GM13977 (cell line): ENCODE measurements around the gene SPAST.

Experiments
- DNase-seq: peaks from one replicate; pipeline ENCODE4 v3.0.0; 2012; ENCODE audit warnings: low spot score
- in situ Hi-C: fragments of 300-500 bp; cut with MboI; formaldehyde crosslinking; loops from one replicate; pipeline ENCODE4 v1.12.0; 2022; ENCODE audit warnings: low sequenced_read_pairs, low pct_unique_long_range_greater_than_20kb, mixed read lengths, inconsistent platforms; ENCODE audit not compliant: unreplicated experiment
- TF ChIP-seq, protein P1 (sequence below): IDR thresholded peaks from 2 replicates; pipeline ENCODE4 v1.5.1; 2012; ENCODE audit warnings: mild to moderate bottlenecking, control low read depth; ENCODE audit not compliant: insufficient read depth; ENCODE audit errors: extremely low read depth, missing control alignments

The SPAST gene

DNA sequence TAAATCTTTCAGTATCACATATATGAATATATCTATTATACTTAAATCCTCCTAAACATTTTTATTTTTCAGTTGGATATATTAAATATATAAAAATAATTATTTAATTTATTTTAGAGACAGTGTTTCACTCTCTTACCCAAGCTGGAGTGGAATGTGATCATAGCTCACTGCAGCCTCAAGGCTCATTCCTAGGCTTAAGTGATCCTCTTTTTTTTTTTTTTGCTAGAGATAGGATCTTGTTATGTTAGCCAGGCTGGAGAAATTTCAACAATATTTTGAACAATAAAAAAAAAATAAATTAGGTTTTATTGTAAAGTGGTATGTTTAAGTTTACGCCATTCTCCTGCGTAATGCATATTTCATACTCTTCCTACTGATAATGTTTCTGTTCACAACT lies 4.2 kb downstream of the SPAST start:
- no peak for DNase-seq
- in situ Hi-C loops = no loop called here
- TF ChIP-seq, protein P1, sequence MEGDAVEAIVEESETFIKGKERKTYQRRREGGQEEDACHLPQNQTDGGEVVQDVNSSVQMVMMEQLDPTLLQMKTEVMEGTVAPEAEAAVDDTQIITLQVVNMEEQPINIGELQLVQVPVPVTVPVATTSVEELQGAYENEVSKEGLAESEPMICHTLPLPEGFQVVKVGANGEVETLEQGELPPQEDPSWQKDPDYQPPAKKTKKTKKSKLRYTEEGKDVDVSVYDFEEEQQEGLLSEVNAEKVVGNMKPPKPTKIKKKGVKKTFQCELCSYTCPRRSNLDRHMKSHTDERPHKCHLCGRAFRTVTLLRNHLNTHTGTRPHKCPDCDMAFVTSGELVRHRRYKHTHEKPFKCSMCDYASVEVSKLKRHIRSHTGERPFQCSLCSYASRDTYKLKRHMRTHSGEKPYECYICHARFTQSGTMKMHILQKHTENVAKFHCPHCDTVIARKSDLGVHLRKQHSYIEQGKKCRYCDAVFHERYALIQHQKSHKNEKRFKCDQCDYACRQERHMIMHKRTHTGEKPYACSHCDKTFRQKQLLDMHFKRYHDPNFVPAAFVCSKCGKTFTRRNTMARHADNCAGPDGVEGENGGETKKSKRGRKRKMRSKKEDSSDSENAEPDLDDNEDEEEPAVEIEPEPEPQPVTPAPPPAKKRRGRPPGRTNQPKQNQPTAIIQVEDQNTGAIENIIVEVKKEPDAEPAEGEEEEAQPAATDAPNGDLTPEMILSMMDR = no peak

GRCh38 chr2:32074134-32074506 lies 10.8 kb downstream of the SPAST start:
- TF ChIP-seq, protein P1 = no peak
- in situ Hi-C loops = no loop called here
- DNase-seq = no peak

GRCh38 chr2:32095671-32096070 lies 32.3 kb downstream of the SPAST start:
- TF ChIP-seq, protein P1 = no peak
- DNase-seq = no peak
- in situ Hi-C loops = no loop called here

GRCh38 chr2:32108111-32108510 lies 44.8 kb downstream of the SPAST start:
- in situ Hi-C loops = no loop called here
- TF ChIP-seq, protein P1 = no peak
- DNase-seq = no peak

- TF ChIP-seq, protein P1 = no peak
- in situ Hi-C loops = no loop called here
- no peak for DNase-seq
Observed at GRCh38 chr2:32118055-32118454, 54.7 kb downstream of the SPAST start.

DNA sequence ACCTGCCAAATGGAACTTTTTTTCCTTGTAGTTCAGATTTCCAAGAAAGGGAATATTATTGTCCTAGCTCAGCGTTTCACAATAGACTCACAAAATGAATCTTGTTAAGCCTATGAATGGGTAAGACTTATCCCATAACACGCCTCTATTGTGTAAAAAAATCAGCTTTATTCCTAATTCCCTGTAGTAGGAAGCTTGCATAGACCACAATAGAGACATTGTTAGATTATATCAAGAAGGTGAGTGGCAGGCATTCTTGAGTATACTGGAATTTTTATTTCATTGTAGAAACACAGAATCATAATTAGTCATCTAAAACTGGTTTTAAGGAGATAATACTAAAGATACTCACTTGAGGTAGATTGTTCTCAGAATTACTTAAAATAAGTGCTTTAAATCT lies 55.8 kb downstream of the SPAST start:
- in situ Hi-C loops = no loop called here
- no peak for DNase-seq
- TF ChIP-seq, protein P1 = no peak

DNA sequence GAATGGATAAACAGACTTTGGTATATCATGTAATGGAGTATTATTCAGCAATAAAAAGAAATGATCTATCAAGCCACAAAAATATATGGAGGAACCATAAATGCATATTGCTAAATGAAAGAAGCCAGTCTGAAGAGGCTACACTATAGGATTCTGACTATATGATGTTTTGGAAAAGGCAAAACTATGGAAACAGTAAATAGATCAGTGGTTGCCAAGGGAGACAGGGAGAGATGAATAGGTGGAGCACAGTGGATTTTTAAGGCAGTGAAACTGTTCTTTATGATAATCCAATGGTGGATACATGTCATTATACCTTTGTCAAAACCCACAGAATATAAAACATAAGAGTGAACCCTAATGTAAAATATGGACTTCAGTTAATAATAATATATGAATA lies 61.3 kb downstream of the SPAST start:
- no peak for DNase-seq
- in situ Hi-C loops = no loop called here
- TF ChIP-seq, protein P1 = no peak
